Testis (tissue), 3 donors: ENCODE data around the gene RAMP3. TPM values are rescaled to one million over a fixed set of nuclear protein-coding genes. Genes with fewer than 3 reads are reported as not detected.

Source experiments
- DNase-seq: peaks from one replicate; pipeline ENCODE4 v3.0.0-alpha.2; 2019
- H3K27ac ChIP-seq, 2 donors: fragments of 200-600 bp; sonication (generic); one replicate each; pipeline ENCODE4 v1.5.1; 2019
- H3K27me3 ChIP-seq: fragments of 200-600 bp; sonication (generic); one replicate; pipeline ENCODE4 v1.5.1; 2019
- H3K36me3 ChIP-seq: fragments of 200-600 bp; sonication (generic); one replicate; pipeline ENCODE4 v1.5.1; 2017; ENCODE audit warnings: low read depth; ENCODE audit errors: missing control alignments
- H3K4me1 ChIP-seq: fragments of 200-600 bp; sonication (generic); one replicate; pipeline ENCODE4 v1.5.1; 2019
- H3K4me3 ChIP-seq, 2 donors: fragments of 200-600 bp; sonication (generic); one replicate each; pipeline ENCODE4 v1.5.1; 2017 to 2019
- H3K9me3 ChIP-seq: fragments of 200-600 bp; sonication (generic); one replicate; pipeline ENCODE4 v1.5.1; 2017
- POLR2A ChIP-seq: fragments of 450-650 bp; IDR thresholded peaks from one replicate; pipeline ENCODE4 v1.6.1; 2017; ENCODE audit warnings: antibody characterized with exemption, mild to moderate bottlenecking, moderate library complexity
- WGBS, 2 donors: methylation state at CpG; one replicate each; pipeline ENCODE4 v1.1.5; 2018; 5-methylcytosine and 5-hydroxymethylcytosine counted together
- intact Hi-C: fragments of 100-400 bp; cut with DNase I; formaldehyde crosslinking; loops from one replicate; pipeline ENCODE4 v1.15.1; 2023; ENCODE audit warnings: low total_unique reads
- polyA plus RNA-seq: library from polyadenylated mRNA; stranded (reverse); fragments of 350-450 nt; fragmentation: Illumina TruSeq; extraction: RNeasy Lipid Tissue Mini Kit (QIAGEN cat#74804); gene quantifications from one replicate; pipeline ENCODE4 v1.2.3, GENCODE V29; 2014; ENCODE audit warnings: low read depth, low replicate concordance; ENCODE audit not compliant: insufficient read depth
- total RNA-seq, 2 donors: library from RNA; depleted of rRNA; stranded (reverse); fragments of >200 nt; gene quantifications; one replicate each; pipeline ENCODE4 v1.2.3, GENCODE V29; 2016
- TF ChIP-seq, protein P1 (sequence below), 3 experiments: fragments of 450-650 bp in 2 of 3; fragments of 200-600 bp in 1 of 3; sonication (generic) in 1 of 3; IDR thresholded peaks; one replicate each; pipeline ENCODE4 v1.5.1; 2016 to 2019; ENCODE audit warnings: antibody characterized with exemption in 3 of 3, mild to moderate bottlenecking in 2 of 3, moderate library complexity in 1 of 3

Gene RAMP3
- total and polyA plus RNA-seq, 3 donors from 2014 or later = 9.1 to 23.8 (median 17.0) TPM

GRCh38 chr7:45182856-45183710 is 25.5 kb downstream of the RAMP3 start:
- WGBS, 2 donors = 88 to 94% methylated on average over 18 to 21 of the region's 21 CpGs
- no peak overlapping the region for H3K4me3 ChIP-seq
- no peaks in the 10 kb centered on the region for H3K27me3 ChIP-seq
- no peaks in the 10 kb centered on the region for H3K9me3 ChIP-seq
- H3K4me1 ChIP-seq = no peaks in the 10 kb centered on the region
- no peak overlapping the region for H3K27ac ChIP-seq
- no peaks in the 10 kb centered on the region for H3K36me3 ChIP-seq
- DNase-seq = peak; percentile 1
- intact Hi-C loops = no loop called here
- no peak for TF ChIP-seq POLR2A
- TF ChIP-seq, protein P1, sequence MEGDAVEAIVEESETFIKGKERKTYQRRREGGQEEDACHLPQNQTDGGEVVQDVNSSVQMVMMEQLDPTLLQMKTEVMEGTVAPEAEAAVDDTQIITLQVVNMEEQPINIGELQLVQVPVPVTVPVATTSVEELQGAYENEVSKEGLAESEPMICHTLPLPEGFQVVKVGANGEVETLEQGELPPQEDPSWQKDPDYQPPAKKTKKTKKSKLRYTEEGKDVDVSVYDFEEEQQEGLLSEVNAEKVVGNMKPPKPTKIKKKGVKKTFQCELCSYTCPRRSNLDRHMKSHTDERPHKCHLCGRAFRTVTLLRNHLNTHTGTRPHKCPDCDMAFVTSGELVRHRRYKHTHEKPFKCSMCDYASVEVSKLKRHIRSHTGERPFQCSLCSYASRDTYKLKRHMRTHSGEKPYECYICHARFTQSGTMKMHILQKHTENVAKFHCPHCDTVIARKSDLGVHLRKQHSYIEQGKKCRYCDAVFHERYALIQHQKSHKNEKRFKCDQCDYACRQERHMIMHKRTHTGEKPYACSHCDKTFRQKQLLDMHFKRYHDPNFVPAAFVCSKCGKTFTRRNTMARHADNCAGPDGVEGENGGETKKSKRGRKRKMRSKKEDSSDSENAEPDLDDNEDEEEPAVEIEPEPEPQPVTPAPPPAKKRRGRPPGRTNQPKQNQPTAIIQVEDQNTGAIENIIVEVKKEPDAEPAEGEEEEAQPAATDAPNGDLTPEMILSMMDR (IDR thresholded peaks at IDR 0.05) = no peak

DNA sequence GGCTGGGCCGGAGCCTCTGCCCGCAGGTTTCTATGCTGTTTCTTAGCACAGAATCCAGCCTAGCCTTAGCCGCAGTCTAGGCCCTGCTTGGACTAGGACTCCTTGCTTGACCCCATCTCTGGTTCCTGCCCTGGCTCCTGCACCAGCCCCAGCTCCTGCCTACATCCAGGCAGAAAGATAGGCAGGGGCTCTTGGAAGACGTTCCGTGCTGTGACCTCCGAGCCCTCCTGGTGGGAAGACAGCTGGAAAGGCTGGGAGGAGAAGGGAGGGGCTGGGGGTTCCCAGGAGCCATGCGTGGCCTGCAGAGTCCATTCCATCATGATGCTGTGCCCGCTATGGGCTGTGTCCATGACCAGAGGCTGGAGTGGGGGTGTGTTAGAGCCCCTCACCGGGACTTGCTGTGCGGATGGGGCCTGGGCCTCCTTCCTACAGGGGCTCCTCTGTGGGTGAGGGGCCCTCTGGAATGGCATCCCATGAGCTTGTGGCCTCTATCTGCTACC is 26.2 kb downstream of the RAMP3 start:
- no peaks in the 10 kb centered on the region for H3K36me3 ChIP-seq
- no peaks in the 10 kb centered on the region for H3K9me3 ChIP-seq
- H3K27me3 ChIP-seq = no peaks in the 10 kb centered on the region
- no peak overlapping the region for H3K27ac ChIP-seq
- DNase-seq = peak; percentile 5
- 83 to 93% methylated on average over 9 to 10 of the region's 10 CpGs for WGBS, 2 donors
- H3K4me3 ChIP-seq = no peak overlapping the region
- TF ChIP-seq, protein P1 (IDR thresholded peaks at IDR 0.05) = no peak
- TF ChIP-seq POLR2A = no peak
- no peaks in the 10 kb centered on the region for H3K4me1 ChIP-seq
- intact Hi-C loops = no loop called here

GRCh38 chr7:45184326-45185027 is 26.9 kb downstream of the RAMP3 start:
- H3K4me1 ChIP-seq = no peaks in the 10 kb centered on the region
- 62 to 81% methylated on average over 3 to 6 of the region's 7 CpGs for WGBS, 2 donors
- no peaks in the 10 kb centered on the region for H3K36me3 ChIP-seq
- no peaks in the 10 kb centered on the region for H3K9me3 ChIP-seq
- no peak overlapping the region for H3K4me3 ChIP-seq
- H3K27me3 ChIP-seq = no peaks in the 10 kb centered on the region
- TF ChIP-seq POLR2A = no peak
- TF ChIP-seq, protein P1 (IDR thresholded peaks at IDR 0.05) = no peak
- no peak overlapping the region for H3K27ac ChIP-seq
- peak; percentile 6 for DNase-seq
- intact Hi-C loops = no loop called here

DNA sequence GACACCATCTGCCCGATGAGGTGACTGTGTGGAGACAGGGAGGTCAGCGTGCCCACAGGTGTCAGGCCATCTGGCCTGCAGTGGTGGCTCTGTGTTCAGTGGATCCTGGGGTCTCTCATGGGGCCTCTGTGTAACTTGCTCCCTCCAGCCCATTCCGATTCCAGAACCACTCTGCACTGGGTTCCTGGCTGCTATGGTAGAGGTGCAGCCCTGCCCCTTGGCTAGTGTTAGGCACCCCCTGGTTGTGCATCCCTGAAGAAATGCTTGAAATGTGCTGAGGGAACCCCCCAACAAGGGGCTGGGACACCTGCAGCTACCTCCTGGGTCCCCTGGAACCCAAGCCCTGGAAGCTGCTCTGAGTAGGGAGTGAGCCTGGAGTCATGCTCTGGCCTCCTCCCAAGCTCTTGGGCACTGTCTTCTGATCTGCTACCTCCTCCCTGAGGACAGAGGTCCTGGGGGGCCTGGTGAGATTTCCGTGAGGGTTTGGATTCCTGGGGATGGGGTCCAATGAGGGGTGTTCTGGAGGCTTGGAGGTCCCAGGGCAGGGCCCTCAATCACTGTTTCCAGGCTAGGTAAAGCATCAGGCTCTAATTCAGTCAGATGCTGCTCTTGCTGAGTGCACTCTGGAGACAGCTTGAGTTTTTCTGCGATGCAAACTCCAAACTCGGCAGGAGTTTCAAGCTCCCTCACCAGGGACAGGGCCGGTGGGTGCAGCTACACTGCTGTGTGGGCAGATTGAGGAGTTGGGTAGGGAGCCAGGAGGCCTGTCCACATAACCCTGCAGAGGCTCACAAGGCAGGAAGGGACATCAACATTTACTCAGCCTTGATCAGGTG is 27.7 kb downstream of the RAMP3 start:
- Histone ChIP-seq H3K27ac (no peak overlapping the region), H3K9me3 (no peaks in the 10 kb centered on the region), H3K27me3 (no peaks in the 10 kb centered on the region), H3K36me3 (no peaks in the 10 kb centered on the region), H3K4me3 (no peak overlapping the region), H3K4me1 (no peaks in the 10 kb centered on the region)
- no peak for DNase-seq
- intact Hi-C loops = no loop called here
- WGBS, 2 donors = 57 to 69% methylated on average over 3 to 7 of the region's 7 CpGs
- TF ChIP-seq POLR2A = no peak
- TF ChIP-seq, protein P1 (IDR thresholded peaks at IDR 0.05) = no peak
